GM23248 (cell line): Measurements from ENCODE around the gene EFCAB8. TPM values are rescaled to one million over a fixed set of nuclear protein-coding genes. Genes with fewer than 3 reads are reported as not detected.
"Not testable (repeated sequence)": the region's sequence is repeated elsewhere in the genome, so short reads cannot be mapped to it uniquely, and the experiment has no call there.

Experiments used
- DNase-seq: peaks from one replicate; pipeline ENCODE4 v3.0.0-alpha.2; 2015
- H2AFZ ChIP-seq: fragments of 200-600 bp; sonication (generic); 2 replicates; pipeline ENCODE4 v1.6.1; 2016; ENCODE audit warnings: antibody characterized with exemption
- H3F3A ChIP-seq: fragments of 200-600 bp; sonication (generic); 2 replicates; pipeline ENCODE4 v1.6.1; 2016; ENCODE audit warnings: mild to moderate bottlenecking, antibody characterized with exemption, mixed run types; ENCODE audit not compliant: insufficient read depth
- H3K27ac ChIP-seq: fragments of 200-600 bp; sonication (generic); 2 replicates; pipeline ENCODE4 v1.5.1; 2016; ENCODE audit warnings: mild to moderate bottlenecking
- H3K27me3 ChIP-seq: fragments of 200-600 bp; sonication (generic); replicated peaks from 2 replicates; pipeline ENCODE4 v1.6.1; 2016; ENCODE audit warnings: mild to moderate bottlenecking; ENCODE audit not compliant: insufficient read depth
- H3K36me3 ChIP-seq: fragments of 200-600 bp; sonication (generic); 2 replicates; pipeline ENCODE4 v1.6.1; 2016; ENCODE audit warnings: low read depth, mild to moderate bottlenecking
- H3K4me1 ChIP-seq: fragments of 200-600 bp; sonication (generic); 2 replicates; pipeline ENCODE4 v1.6.1; 2016; ENCODE audit warnings: mild to moderate bottlenecking; ENCODE audit not compliant: insufficient read depth
- H3K4me2 ChIP-seq: fragments of 200-600 bp; sonication (generic); one replicate; pipeline ENCODE4 v1.6.1; 2016; ENCODE audit warnings: mild to moderate bottlenecking; ENCODE audit not compliant: unreplicated experiment
- H3K4me3 ChIP-seq: fragments of 200-600 bp; sonication (generic); 2 replicates; pipeline ENCODE4 v1.5.1; 2016; ENCODE audit warnings: mild to moderate bottlenecking
- H3K79me2 ChIP-seq: fragments of 200-600 bp; sonication (generic); 2 replicates; pipeline ENCODE4 v1.6.1; 2016; ENCODE audit warnings: mild to moderate bottlenecking; ENCODE audit not compliant: insufficient read depth
- H3K9ac ChIP-seq: fragments of 200-600 bp; sonication (generic); 2 replicates; pipeline ENCODE4 v1.6.1; 2016; ENCODE audit warnings: mild to moderate bottlenecking
- H3K9me2 ChIP-seq: fragments of 200-600 bp; sonication (generic); 2 replicates; pipeline ENCODE4 v1.6.1; 2016; ENCODE audit warnings: mixed run types, mild to moderate bottlenecking, moderate library complexity; ENCODE audit not compliant: insufficient read depth
- H3K9me3 ChIP-seq: fragments of 200-600 bp; sonication (generic); one replicate; pipeline ENCODE4 v1.6.1; 2017; ENCODE audit warnings: low read depth
- H4K20me1 ChIP-seq: fragments of 200-600 bp; sonication (generic); 2 replicates; pipeline ENCODE4 v1.6.0; 2016; ENCODE audit not compliant: insufficient read depth
- EZH2 ChIP-seq: fragments of 200-600 bp; sonication (generic); IDR thresholded peaks from 2 replicates; pipeline ENCODE4 v1.6.1; 2018; ENCODE audit warnings: antibody characterized with exemption, mild to moderate bottlenecking; ENCODE audit not compliant: insufficient read depth, poor library complexity, severe bottlenecking
- EZH2phosphoT487 ChIP-seq: fragments of 200-600 bp; sonication (generic); IDR thresholded peaks from 2 replicates; pipeline ENCODE4 v1.6.1; 2018; ENCODE audit warnings: antibody characterized with exemption, moderate library complexity, mild to moderate bottlenecking, low read depth; ENCODE audit not compliant: insufficient read depth
- WGBS, 2 experiments: methylation state at CpG; one replicate each; pipeline ENCODE4 v1.1.6; 2015 to 2017; ENCODE audit warnings: low lambda C conversion rate in 2 of 2, low coverage in 1 of 2; ENCODE audit errors: missing lambda C conversion rate in 2 of 2; 5-methylcytosine and 5-hydroxymethylcytosine counted together
- in situ Hi-C: fragments of 300-500 bp; cut with MboI; formaldehyde crosslinking; loops from 2 replicates; pipeline ENCODE4 v1.15.0; 2020
- polyA plus RNA-seq: library from polyadenylated mRNA; unstranded; fragments of >200 nt; fragmentation: Nextera tagmentation; extraction: Ambion mirVana; gene quantifications from 2 replicates; pipeline ENCODE4 v1.2.1, GENCODE V29; 2016
- total RNA-seq: library from RNA; depleted of rRNA; stranded (reverse); fragments of >200 nt; shearing (Covaris generic); gene quantifications from 2 replicates; pipeline ENCODE4 v1.2.3, GENCODE V29; 2014

EFCAB8 gene
- total and polyA plus RNA-seq, 2 experiments from 2014 or later = not detected

DNA sequence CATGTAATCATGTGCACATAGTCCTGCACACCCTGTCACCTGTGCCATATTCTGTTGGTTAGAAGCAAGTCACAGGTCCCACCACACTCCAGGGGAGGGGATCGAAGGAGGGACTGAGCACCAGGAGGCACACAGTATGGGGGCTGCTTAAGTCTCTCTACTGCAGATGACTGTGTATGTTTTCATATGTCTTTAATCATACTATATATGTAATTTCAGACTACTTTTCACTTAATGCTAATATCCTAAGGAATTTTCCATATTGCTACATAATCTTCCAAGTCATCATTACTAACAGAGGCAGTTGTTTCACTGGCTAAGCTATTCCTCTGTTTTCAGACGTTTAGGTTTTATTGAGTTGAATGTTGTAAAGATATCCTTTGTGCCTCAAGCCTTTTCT, 10.8 kb downstream of the EFCAB8 start:
- H3K27ac ChIP-seq = no peak overlapping the region
- H3K4me2 ChIP-seq = no peak overlapping the region
- no peaks in the 10 kb centered on the region for H3F3A ChIP-seq
- no peaks in the 10 kb centered on the region for H3K9me3 ChIP-seq
- TF ChIP-seq EZH2 (no peak), EZH2phosphoT487 (no peak)
- no peaks in the 10 kb centered on the region for H4K20me1 ChIP-seq
- no peak overlapping the region for H3K9ac ChIP-seq
- no peaks in the 10 kb centered on the region for H3K27me3 ChIP-seq
- no peak overlapping the region for H2AFZ ChIP-seq
- no peaks in the 10 kb centered on the region for H3K79me2 ChIP-seq
- 32 to 42% methylated on average over 2 of the region's 2 CpGs for WGBS, 2 experiments
- no peaks in the 10 kb centered on the region for H3K9me2 ChIP-seq
- H3K4me1 ChIP-seq = no peaks in the 10 kb centered on the region
- DNase-seq = no peak
- H3K36me3 ChIP-seq = no peaks in the 10 kb centered on the region
- no peak overlapping the region for H3K4me3 ChIP-seq
- in situ Hi-C loops = no loop called here

DNA sequence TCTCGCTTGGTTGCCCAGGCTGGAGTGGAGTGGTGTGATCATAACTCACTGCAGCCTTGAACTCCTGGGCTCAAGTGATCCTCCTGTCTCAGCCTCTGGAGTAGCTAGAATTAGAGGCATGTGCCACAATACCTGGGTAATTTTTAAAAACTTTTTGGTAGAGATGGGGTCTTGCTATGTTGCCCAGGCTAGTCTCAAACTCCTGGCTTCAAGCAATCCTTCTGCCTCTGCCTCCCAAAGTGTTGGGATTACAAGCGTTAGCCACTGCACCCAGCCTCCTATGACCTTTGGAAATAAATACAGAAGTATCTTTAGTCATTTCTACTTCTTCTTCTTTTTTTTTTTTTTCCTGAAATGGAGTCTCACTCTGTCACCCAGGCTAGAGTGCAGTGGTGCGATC, 11.8 kb downstream of the EFCAB8 start:
- H3K4me1 ChIP-seq, H2AFZ ChIP-seq, H3K27ac ChIP-seq, H3K4me3 ChIP-seq, H3K4me2 ChIP-seq, DNase-seq, H3K9ac ChIP-seq, H3K27me3 ChIP-seq, H3K79me2 ChIP-seq, H3K36me3 ChIP-seq, H4K20me1 ChIP-seq, H3K9me3 ChIP-seq, H3F3A ChIP-seq, H3K9me2 ChIP-seq, in situ Hi-C loops: not testable (repeated sequence)
- WGBS, 2 experiments = 97 to 100% methylated on average over 3 of the region's 3 CpGs

DNA sequence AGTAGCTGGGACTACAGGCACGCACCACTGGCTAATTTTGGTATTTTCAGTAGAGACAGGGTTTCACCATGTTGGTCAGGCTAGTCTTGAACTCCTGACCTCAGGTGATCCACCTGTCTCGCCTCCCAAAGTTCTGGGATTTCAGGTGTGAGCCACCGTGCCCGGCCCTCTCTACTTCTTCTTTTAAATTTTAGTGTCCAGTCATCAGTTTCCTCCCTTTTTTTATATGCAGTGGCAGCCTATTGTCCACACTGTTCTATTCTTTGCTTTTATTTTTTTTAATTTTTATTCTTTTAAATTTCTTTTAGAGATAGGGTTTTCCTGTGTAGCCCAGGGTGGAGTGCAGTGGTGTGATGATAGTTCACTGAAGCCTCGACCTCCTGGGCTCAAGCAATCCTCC, 12.3 kb downstream of the EFCAB8 start:
- Histone ChIP-seq H3K27me3 (no peaks in the 10 kb centered on the region), H4K20me1 (no peaks in the 10 kb centered on the region), H3K4me1 (no peaks in the 10 kb centered on the region), H2AFZ (no peak overlapping the region), H3F3A (no peaks in the 10 kb centered on the region), H3K4me3 (no peak overlapping the region), H3K9me3 (no peaks in the 10 kb centered on the region), H3K27ac (no peak overlapping the region), H3K79me2 (no peaks in the 10 kb centered on the region), H3K9me2 (no peaks in the 10 kb centered on the region), H3K9ac (no peak overlapping the region), H3K36me3 (no peaks in the 10 kb centered on the region), H3K4me2 (no peak overlapping the region)
- in situ Hi-C loops = no loop called here
- DNase-seq = no peak
- 81 to 82% methylated on average over 5 of the region's 5 CpGs for WGBS, 2 experiments
- TF ChIP-seq EZH2 = no peak
- no peak for TF ChIP-seq EZH2phosphoT487

DNA sequence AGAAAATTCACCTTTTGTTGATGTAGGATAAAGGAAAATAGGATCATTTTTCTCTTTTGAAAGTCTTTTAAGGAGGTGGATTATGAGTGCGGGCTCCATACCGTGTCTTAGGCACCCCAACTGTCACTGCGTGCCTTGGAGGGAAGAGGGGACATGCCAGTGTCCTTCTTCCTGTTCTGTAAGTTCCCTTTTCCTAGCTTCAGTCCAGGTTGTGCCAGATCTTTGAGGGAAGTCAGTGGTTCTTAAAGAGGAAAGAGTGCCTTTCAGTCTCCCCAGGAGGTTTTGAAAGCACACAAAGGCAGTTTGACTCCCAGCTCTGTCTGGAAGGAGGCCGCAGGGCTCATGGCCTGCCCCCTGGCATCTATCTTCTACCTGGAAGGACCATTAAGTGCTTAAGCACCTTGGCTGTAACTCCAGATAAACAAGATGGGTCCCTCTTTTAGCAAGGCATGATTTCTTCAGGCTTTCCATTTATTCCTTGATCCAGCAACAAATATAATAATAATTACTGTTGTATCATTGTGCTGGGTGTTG, 13.0 kb downstream of the EFCAB8 start:
- Histone ChIP-seq H2AFZ (no peak overlapping the region), H3K79me2 (no peaks in the 10 kb centered on the region), H3K4me2 (no peak overlapping the region), H4K20me1 (no peaks in the 10 kb centered on the region), H3K9me3 (no peaks in the 10 kb centered on the region), H3K9ac (no peak overlapping the region), H3K27me3 (no peaks in the 10 kb centered on the region), H3K4me3 (no peak overlapping the region), H3K27ac (no peak overlapping the region), H3K4me1 (no peaks in the 10 kb centered on the region), H3K36me3 (no peaks in the 10 kb centered on the region), H3K9me2 (no peaks in the 10 kb centered on the region), H3F3A (no peaks in the 10 kb centered on the region)
- no peak for TF ChIP-seq EZH2phosphoT487
- no peak for TF ChIP-seq EZH2
- in situ Hi-C loops = no loop called here
- no peak for DNase-seq
- 67 to 73% methylated on average over 4 of the region's 4 CpGs for WGBS, 2 experiments

GRCh38 chr20:32872266-32872665, 13.5 kb downstream of the EFCAB8 start:
- in situ Hi-C loops = no loop called here

More at GRCh38 chr20:32872266-32872665, 13.5 kb downstream of the EFCAB8 start:
- Histone ChIP-seq H3K79me2 (no peaks in the 10 kb centered on the region), H3F3A (no peaks in the 10 kb centered on the region), H3K4me3 (no peak overlapping the region), H3K27ac (no peak overlapping the region), H4K20me1 (no peaks in the 10 kb centered on the region), H3K9ac (no peak overlapping the region), H3K9me2 (no peaks in the 10 kb centered on the region), H3K9me3 (no peaks in the 10 kb centered on the region), H2AFZ (no peak overlapping the region), H3K4me1 (no peaks in the 10 kb centered on the region), H3K27me3 (no peaks in the 10 kb centered on the region), H3K36me3 (no peaks in the 10 kb centered on the region), H3K4me2 (no peak overlapping the region)
- no peak for TF ChIP-seq EZH2phosphoT487
- no peak for TF ChIP-seq EZH2
- 72 to 75% methylated on average over 6 of the region's 6 CpGs for WGBS, 2 experiments
- DNase-seq = no peak
